HG03571 (cell line): Measurements from ENCODE around the gene SH3RF3.

Source experiments
- ATAC-seq: cut with Tn5 transposase; IDR thresholded peaks from one replicate; pipeline ENCODE4 v1.9.1; 2021; ENCODE audit not compliant: unreplicated experiment

Gene SH3RF3

DNA sequence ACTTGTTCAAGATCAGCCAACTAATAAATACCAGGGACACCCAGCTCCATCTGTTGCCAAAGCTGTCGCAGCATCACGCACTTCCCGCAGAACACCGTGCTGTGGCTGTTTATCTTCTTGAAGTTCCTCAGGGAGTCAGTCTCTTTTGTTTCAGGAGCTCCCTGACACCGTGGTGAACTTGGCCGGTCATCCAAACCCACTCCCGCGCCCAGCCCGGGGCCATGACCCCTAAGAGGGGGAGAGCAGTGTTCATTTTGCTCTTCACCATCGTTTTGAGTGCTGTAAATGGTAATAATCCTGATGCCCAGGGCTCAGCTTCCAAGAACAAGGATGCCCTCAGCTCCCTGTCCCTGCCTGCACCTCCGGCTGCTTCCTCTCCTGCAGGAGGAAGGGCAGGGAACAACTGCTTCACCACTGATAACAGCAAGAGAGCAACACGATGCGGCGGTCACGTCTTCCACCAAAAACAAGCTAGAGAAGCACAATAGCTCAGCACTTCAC is 353.4 kb downstream of the SH3RF3 start:
- ATAC-seq = no peak

DNA sequence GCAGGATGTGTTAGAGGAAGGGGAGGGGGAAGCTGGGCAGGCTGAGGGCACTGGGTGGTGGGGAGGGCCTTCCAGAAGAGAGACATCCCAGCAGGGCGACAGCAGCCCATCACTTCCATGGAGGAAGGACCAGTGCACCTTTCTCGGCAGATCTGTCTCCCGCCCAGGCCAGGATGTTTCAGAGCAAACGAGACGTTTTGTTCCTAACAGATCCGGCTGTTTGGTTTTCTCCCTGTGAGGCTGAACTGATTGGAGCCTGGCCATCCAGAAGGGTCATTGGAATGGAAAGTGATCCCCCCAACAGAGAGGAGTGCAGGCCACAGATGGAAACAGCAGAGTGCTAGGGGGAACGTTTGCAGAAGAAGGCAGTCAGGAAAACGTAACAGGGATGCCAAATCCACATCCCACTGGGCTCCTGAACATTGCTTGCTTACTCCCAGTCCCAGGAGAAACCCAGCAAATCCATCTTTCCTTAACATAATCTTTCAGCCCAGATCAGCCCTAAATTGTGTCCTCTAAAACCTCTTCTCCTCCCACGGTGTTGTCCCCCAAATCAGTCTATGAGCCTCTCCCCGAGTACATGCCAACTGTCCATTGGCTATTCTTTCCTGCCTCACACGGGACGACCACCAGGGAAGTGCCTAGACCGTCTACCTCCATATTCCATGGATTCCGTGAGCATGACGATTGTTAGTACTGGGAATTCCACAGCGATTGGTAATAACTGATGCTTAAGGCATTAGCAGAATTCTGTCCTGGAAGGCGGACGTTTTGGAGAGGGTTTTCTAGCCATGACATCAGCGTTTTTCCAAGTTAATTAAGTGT is 357.9 kb downstream of the SH3RF3 start:
- no peak for ATAC-seq

DNA sequence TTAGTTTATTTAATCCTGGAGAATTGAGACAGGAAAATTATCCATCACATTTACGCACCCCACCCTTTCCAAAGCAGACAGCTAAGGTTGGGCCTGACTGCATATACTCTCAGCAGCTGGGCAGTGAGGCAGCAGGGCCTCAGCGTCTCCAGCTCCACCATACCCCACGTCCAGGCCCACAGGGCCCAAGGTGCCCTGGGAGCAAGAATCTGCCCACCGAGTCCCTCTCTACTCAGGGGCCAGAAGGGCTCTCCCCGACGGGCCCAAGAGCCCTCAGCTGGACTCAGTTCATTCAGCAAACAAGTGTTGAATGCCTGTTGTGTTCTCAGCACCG is 358.5 kb downstream of the SH3RF3 start:
- ATAC-seq = no peak

DNA sequence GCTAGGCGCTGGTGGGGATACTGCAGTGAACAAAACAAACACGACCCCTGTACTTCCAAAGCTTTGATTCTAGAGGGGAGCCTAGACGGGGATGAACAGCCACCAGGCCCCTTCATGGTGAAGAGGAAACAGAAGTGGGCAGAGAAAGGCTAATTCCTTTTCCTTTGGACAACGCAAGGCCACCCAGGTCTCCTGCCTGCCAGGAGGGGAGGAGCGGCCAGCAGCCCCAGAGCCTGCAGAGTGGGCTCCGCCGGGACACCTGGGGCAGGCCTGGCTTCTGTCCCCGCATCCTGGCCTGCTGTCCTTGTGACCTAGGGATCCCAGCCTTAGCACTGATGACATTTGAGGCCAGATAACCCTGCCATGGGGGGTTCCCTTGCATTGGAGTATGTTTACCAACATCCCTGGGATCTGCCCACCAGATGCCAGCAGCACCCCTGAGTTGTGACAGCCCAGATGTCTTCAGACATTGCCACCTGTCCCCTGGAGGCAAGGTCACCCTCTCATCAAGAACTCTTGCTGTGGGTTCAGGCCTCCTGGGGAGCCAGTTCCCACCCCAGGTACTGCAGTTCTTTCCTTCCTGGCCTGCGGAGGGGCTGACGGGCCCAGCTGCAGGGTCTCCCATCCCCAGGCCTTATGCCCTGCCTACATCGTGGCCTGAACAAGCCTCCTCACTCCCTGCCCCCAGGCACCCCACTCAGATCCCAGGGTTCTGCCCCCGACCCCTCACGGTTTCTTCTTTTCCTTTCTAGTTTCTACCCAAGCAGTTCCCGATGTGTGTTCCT is 359.1 kb downstream of the SH3RF3 start:
- no peak for ATAC-seq

DNA sequence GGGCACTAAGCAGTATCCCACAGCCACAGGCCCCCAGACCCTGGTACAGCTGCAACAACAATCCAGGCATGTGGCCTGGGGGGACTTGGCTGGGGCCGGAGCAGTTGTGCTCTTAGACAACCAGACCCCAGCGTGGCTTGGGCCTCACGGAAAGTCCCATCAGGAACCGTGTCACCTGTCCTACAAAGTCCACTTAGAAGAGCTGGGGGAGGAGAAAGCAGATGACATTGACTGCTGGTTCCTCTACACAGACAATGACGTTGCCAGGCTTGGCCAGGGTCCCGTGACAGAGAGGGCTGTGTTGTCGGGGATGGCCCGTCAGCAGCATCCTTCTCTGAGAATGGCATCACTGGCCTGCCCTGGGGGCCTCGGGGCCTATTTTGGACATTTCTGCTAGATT is 360.3 kb downstream of the SH3RF3 start:
- ATAC-seq = no peak

DNA sequence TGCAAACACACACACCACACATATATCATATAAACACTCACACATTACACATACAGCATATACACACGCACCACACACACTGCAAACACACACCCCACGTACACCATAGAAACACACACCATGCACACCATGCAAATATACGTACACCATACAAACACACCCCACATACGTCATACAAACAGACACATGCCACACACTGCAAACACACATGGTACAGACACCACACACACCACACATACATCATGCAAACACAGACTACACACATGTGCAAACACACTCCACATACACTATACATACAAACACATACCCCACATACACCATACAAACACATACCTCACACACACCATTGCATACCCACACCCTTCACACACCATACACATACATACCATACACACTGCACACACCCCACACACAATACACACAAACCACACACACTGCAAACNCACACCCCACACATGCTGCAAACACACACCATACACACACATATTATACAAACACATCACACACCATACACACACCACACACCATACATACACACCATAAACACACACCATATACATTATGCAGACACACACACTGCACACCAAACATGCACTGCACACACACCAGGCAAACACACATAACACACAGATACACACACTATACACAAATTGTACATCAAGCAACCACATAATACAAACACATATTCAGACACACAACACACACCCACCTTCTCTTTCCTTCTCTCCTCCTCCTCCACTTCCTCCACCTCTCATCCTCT is 364.4 kb downstream of the SH3RF3 start:
- ATAC-seq = no peak

DNA sequence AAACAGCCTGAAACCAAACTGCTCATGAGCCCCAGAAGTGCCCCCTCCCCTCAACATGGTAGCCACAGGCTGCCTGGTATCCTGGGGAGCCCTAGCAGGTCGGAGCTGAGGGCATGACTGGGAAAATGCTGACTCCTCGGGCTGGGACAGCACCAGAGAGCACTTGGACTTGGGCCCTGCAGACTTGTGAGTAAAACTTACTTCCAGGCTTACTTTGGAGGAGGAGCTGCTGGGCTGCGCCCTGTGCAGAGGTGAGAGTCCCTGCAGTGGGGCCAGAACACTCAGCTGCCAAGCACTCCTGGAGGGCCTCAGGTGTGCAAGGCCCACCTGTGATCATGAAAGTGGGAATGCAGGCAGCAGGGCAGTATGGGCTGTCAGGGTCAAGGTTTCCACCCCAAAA is 365.3 kb downstream of the SH3RF3 start:
- ATAC-seq = no peak

DNA sequence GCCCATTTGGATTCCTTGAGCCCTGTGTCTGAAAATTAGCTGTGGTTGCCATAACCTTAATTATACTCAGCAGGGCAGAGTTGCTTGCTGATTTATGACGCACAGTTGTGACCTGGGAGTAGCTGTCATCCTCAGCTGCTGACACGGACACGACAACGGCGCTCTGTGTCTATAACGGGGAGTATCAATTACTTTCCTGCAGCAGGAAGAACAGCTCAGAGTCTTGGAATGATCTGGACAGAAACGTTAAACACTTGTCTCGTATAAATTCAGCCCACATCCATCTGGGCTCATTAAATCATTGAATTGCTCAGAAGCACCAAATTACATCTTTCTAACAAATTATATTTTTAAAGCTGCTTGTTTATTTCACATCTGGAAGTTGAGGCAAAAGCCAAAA is 368.5 kb downstream of the SH3RF3 start:
- no peak for ATAC-seq

DNA sequence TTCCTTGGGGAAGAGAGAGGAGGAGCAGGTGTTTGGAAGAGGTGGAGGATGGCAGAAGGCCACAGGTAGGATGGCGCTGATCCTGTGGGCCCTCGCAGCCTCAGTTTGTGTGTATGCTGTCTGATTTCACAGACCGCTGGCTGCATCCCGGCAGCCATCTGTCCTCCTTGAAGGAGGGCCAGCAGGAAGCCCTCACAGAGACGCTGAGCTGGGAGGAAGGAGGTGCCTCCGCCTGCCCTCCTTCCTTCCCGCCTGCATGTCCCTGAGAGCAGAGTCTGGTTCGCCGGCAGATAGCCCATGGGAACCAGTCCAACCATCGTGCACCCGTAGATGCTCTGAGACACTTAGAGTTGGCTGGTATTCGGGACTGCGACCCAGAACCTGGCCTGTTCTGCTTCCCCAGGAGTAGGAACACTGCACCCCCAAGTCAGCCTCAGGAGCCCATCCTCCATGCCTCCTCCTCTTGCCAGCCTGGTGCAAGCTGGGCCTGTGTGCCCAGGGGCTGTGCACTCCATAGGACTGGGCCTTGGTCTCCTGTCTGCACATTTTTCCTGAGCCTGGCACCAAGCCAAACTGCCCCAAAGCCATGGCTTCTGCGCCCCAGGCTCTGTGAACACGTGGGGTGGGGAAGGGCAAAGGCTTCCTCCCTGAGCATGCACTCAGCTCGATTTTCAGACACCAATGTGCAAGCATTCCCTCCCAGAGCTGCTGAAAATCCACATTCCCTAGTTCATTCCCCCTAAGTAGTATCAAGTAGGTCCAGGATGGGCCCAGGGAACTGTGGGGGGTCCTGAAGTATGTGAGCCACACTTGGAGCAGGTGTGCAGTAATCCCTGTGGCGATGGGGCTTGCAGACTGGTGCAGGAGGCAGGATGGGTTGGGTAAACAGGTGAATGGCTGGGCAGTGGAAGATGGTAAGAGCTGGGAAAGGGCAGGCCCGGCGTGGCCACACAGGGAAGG is 369.2 kb downstream of the SH3RF3 start:
- no peak for ATAC-seq

DNA sequence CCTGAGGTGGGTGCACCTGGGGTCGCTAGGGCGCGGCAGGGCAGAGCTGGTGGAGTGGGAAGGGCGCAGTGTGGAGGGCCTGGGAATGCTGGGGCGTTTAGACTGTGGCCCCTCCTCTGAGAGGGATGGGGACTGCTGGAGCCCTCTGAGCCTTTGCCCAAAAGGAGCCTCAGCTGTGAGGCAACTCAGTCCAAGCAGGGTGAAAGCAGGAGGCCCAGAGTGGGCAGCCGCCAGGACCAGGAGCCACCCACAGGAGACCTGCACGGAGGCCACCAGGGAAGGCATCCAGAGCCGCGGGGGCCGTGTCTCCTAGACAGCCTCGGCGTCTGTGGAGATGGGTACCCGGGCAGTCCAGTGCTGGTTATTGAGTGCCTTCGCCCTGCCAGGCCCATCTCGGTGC is 369.9 kb downstream of the SH3RF3 start:
- no peak for ATAC-seq

DNA sequence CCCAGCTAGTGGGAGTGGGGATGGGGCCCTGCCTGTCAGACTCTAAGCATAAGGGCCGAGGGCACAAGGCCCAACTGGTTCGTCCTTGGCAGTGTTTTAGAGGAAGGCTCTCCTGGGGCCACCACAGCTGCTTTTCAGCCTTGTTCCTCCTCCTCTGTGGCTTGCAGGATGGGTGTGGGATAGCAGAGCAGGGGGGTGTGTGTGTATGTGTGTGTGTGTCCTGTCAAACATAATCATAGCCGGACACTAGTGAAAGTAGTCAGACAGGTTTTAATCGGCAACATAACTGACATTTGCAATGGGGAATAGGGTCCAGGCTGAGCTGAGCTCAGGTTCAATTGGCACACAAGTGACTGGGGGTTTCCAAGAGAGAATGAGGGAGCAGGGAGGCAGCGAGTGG is 370.6 kb downstream of the SH3RF3 start:
- ATAC-seq = no peak

DNA sequence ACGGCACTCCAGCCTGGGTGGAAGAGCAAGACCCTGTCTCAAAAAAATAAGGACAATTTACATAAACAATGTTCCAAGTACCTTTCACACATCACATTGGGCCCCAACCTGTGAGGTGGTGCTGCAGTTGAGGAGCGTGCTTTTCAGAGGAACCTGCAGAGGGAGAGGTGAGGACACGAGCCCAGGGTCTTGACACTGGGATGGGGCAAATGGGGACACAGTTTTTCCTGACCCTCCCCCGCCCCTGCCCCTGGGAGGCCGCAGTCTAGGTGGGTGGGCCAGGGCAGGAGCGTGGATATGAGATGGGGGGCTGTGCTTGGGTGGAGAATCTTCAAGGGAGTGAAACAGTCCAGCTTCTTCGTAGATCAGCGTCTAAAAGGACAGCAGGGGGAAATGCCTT is 371.9 kb downstream of the SH3RF3 start:
- ATAC-seq = no peak

DNA sequence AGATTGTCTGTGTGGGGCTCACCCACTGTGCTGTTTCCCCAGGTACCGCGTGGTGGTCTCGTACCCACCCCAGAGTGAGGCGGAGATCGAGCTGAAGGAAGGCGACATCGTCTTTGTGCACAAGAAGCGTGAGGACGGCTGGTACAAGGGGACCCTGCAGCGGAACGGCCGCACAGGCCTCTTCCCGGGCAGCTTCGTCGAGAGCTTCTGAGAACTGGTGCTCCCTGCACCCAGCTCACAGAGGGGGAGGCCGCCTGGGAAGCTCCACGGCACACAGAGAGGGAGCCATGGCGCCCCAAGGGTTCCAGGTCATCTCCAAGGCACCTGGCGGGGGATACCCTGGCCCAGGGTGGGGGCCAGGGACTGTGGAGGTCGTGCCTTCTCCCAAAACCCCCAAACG is 372.5 kb downstream of the SH3RF3 start:
- no peak for ATAC-seq

DNA sequence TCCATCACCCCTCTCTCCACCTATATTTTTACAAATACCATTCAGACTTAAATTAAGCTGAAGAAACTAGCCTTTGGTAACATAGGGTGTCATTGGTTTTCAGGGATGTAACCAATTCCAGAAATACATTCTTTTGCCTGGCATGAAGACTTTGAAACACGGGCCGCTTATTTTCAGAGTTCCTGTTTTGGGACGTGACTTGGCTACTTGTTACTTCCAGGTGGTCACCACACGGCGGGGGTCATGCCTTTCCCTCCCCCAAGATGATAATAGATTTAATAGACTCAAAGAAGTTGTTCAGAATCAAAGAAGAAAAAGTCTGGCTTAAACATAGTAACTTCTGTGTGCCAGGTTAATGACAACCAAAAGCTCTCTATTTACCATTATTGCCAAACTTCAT is 374.2 kb downstream of the SH3RF3 start:
- no peak for ATAC-seq

DNA sequence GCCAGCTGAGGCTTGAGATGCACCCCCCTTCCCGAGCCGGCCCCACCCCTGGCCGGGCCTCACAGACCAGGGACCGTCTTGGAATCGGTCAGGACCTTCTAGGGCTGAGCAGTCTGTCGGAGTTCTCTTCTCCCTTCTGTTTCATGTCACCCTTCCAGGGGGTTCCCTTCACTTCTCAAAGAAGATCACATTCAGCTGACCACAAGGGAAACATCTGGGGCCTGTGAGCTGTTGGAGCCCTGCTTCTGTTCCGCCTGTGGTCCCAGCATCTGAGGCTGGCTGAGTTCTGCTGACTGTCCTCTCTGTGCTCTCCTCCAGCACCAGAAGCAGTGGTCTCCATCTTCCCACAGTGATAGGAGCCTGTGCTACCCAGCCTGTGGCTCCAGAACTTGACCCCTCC is 378.2 kb downstream of the SH3RF3 start:
- no peak for ATAC-seq

DNA sequence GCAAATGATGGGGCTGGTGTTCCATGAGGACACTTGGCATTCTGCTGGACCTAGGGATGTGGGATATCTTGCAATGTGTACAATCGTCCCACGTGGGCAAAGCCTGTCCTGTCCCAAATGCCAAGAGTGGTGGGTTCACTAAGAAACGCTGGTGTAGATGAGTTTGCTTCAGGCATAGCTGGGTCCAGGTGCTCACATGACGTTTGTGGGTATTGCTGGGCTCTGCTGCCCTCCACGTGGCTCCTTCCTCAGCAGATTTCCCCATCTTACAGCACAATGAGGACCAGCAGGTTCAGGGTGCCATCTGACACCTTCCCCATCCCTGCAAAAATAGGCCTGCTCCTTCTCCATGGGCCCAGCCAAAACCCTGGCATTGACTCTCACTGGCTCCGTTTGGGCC is 378.8 kb downstream of the SH3RF3 start:
- ATAC-seq = no peak

DNA sequence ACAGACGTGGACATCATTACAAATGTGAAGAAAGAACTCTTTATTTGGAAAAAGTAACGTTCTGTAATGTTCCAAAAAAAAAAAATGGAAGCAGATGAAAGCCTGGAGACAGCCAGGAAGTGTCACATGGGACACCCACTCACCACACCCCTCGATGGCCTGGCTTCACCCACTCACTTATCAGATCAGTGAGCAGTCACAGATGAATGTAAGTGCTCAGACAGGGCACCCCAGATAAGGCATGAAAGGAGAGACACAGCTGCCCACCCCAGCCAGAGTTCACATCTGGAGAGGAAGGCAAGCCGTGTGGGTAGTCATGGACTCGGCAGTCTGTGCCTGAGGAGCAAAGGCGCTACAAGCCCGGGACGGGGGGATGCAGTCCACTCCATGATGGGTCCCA is 379.6 kb downstream of the SH3RF3 start:
- ATAC-seq = no peak

DNA sequence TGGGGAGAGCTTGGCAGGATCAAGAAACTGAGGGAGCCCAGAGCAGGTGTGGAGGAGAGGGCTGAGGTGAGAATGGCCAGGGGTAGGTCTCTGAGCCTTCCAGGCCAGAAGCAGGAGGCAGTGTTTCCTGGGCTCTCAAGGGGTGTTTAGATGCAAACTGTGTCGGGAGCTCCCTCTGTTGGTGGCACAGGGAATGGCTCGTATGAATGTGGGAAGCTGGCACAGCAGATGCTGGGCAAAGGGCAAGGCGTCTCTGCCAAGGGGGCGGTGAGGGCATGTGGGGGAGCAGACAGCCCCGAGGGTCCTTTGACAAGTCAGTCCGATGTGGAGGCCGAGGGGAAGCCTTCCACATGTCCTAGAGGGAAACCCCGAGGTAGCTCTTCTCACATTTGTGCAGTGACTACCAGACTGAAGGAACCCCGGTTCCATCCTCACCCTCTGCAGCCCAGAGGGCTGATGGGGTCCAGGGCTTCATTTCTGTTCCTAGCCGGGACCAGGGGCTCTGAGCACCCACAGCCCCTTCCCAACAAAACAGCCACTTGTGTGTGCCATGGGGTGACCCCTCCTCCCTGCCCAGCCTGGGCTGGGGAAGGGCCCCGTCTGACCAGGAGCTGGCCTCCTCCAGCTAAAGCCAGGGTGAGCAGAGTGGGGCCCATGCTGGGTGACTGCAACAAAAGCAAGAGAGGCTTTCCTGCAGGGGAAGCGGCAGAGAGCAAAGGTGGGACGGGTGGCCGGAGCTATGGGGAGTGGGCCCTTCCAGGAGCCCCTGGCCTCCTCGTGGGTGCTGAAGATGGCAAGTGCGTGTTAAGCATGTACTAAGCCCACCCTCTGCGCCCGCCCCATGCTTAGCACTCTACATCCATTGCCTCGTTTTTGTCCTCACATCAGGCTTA is 381.4 kb downstream of the SH3RF3 start:
- no peak for ATAC-seq

DNA sequence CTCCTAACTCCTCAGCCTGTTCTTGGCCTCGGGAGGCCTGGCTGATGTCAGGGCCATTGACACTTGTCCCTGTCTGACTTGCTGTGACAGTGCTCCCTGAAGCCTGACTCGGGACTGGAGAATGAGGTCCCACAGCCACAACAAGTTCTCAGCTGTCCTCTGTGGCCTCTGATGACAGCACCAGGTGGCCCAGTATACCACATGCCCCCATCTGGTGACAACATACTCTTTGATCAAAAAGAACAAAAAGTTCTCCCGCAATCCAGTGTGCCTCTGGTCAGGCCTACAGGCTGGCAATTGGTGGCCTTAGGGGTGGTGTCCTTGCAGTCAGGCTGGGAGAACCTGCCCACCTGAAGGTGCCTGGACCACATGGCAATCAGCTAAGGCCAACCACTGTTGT is 382.2 kb downstream of the SH3RF3 start:
- ATAC-seq = no peak

DNA sequence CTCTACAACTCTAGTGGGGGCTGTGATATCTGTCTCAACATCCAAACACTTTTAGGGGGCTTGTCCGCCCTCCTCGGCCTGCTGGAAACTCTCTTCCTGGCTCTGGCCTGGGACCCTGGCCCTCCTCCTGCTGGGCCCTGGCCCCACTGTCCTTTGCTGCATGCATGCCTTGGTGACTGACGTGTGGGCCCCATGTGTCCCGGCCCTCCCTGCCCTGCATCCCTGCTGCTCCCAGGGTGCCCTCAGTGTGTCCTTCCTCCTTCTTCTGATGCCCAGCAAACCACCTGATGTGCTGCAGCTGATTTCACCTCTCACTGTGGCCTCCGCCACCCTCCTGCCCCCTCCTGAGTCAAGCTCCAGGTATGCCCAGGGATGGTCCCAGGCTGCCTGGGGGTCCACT is 383.1 kb downstream of the SH3RF3 start:
- ATAC-seq = no peak
